Measurements from ENCODE around the gene MAPK14. TPM values are rescaled to one million over a fixed set of nuclear protein-coding genes. Genes with fewer than 3 reads are reported as not detected.

MAPK14 gene
- total and polyA plus RNA-seq, 10 of the 15 experiments (the other 5 are each of a cell fraction or from before 2014, with no cell fraction given), result 12.5 to 59.5 (median 43.0) TPM

DNA sequence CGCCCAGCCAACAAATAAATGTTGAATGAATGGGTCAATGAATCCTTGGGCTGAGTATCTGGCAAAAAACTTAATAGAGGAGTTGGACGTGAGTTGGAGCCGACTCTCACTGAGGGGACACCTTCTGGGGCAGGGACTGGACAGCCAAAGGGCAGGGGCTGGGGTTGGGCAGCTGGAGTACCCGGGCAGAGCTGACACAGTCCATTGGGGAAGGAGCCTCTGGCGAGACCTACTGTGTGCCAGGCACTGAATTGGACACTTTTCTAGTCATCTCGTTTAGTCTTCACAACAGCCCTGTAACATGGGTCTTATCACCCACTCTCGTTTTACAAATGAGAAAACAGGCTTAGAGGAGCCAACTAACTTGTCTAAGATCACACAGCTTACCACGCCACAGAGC, 98.0 kb downstream of the MAPK14 start:
- no peak overlapping the region for H3K4me2 ChIP-seq (ENCODE audit: control insufficient read depth, insufficient read depth)
- BruUV-seq (replicated peaks), result no TSS peak
- peaks cover 21% of the 10 kb centered on the region for H3K4me1 ChIP-seq (ENCODE audit: control insufficient read depth, insufficient read depth, low read length)
- intact Hi-C loops (cut with micrococcal nuclease; ENCODE audit: unreplicated experiment) (loop anchor here (10.0 kb wide), 1 partner anchor 179 kb away; no protein-coding TSS in a partner anchor), in situ Hi-C loops (cut with MboI) (no loop called here)
- DNase-seq (ENCODE audit: low read depth, low spot score) (no peak), FAIRE-seq (no peak), ATAC-seq (no peak)
- no peaks in the 10 kb centered on the region for H4K20me1 ChIP-seq (ENCODE audit: control insufficient read depth, insufficient read depth)
- H3K79me2 ChIP-seq (ENCODE audit: control insufficient read depth, insufficient read depth, low read length), result no peaks in the 10 kb centered on the region
- no peak overlapping the region for H2AFZ ChIP-seq (ENCODE audit: control insufficient read depth, low read depth, low read length)
- RAD21 ChIA-PET (ENCODE audit: unreplicated experiment), result interaction anchor here (1.6 kb wide), 1 partner anchor 234 kb away, joined by 8 read pairs; no protein-coding TSS in a partner anchor
- no peaks in the 10 kb centered on the region for H3K36me3 ChIP-seq (ENCODE audit: control insufficient read depth in 2 of 2, insufficient read depth in 2 of 2, low read length in 1 of 2)
- POLR2A ChIA-PET, result no interaction called here
- H3K27me3 ChIP-seq (replicated peaks in 1 of 2; ENCODE audit: control insufficient read depth in 2 of 2, insufficient read depth in 2 of 2, low read length in 1 of 2), result no peaks in the 10 kb centered on the region
- SMC1A ChIA-PET (ENCODE audit: uncharacterized antibody, unreplicated experiment), result interaction anchor here (0.7 to 7.8 kb wide), 6 partner anchors 46 to 234 kb away, joined by 3 to 75 read pairs (median 4); no protein-coding TSS in a partner anchor
- H3K27ac ChIP-seq (ENCODE audit: control insufficient read depth, insufficient read depth), result no peak overlapping the region
- H3K4me3 ChIP-seq, result no peak overlapping the region
- H3K9ac ChIP-seq (ENCODE audit: control insufficient read depth, insufficient read depth, low read length), result no peak overlapping the region
- H3K9me3 ChIP-seq (replicated peaks; ENCODE audit: control insufficient read depth, insufficient read depth, low read length), result no peaks in the 10 kb centered on the region
- CTCF ChIA-PET, result interaction anchor here (0.6 to 7.6 kb wide), 9 partner anchors 10 to 325 kb away, joined by 3 to 82 read pairs (median 5); partner anchors contain the start of gene MAPK14
- TF ChIP-seq CHD2 (IDR thresholded peaks at IDR 0.05; ENCODE audit: borderline replicate concordance, low read depth, low read length) (no peak), STAT1 (conservative IDR thresholded peaks at IDR 0.05) (no peak), HDAC6 (IDR thresholded peaks at IDR 0.05; ENCODE audit: unreplicated experiment) (no peak), SREBF1 (IDR thresholded peaks at IDR 0.05; ENCODE audit: low read length) (no peak), NR2C2 (IDR thresholded peaks at IDR 0.05; ENCODE audit: borderline replicate concordance, control insufficient read depth, insufficient read length, low read depth) (no peak), RUNX3 (IDR thresholded peaks at IDR 0.05; ENCODE audit: low read length) (no peak)
- TF ChIP-seq, protein P1, sequence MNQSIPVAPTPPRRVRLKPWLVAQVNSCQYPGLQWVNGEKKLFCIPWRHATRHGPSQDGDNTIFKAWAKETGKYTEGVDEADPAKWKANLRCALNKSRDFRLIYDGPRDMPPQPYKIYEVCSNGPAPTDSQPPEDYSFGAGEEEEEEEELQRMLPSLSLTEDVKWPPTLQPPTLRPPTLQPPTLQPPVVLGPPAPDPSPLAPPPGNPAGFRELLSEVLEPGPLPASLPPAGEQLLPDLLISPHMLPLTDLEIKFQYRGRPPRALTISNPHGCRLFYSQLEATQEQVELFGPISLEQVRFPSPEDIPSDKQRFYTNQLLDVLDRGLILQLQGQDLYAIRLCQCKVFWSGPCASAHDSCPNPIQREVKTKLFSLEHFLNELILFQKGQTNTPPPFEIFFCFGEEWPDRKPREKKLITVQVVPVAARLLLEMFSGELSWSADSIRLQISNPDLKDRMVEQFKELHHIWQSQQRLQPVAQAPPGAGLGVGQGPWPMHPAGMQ (IDR thresholded peaks at IDR 0.05; ENCODE audit: borderline replicate concordance), result no peak
- TF ChIP-seq, protein P2, sequence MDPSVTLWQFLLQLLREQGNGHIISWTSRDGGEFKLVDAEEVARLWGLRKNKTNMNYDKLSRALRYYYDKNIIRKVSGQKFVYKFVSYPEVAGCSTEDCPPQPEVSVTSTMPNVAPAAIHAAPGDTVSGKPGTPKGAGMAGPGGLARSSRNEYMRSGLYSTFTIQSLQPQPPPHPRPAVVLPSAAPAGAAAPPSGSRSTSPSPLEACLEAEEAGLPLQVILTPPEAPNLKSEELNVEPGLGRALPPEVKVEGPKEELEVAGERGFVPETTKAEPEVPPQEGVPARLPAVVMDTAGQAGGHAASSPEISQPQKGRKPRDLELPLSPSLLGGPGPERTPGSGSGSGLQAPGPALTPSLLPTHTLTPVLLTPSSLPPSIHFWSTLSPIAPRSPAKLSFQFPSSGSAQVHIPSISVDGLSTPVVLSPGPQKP (IDR thresholded peaks at IDR 0.05; ENCODE audit: low read depth, low read length), result no peak
- TF ChIP-seq, protein P3, sequence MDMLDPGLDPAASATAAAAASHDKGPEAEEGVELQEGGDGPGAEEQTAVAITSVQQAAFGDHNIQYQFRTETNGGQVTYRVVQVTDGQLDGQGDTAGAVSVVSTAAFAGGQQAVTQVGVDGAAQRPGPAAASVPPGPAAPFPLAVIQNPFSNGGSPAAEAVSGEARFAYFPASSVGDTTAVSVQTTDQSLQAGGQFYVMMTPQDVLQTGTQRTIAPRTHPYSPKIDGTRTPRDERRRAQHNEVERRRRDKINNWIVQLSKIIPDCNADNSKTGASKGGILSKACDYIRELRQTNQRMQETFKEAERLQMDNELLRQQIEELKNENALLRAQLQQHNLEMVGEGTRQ (IDR thresholded peaks at IDR 0.05; ENCODE audit: borderline replicate concordance, low read depth, low read length), result no peak
- WGBS (ENCODE audit: insufficient coverage, insufficient replicate concordance, low lambda C conversion rate, missing lambda C conversion rate), result 62% methylated on average over 8 of the region's 8 CpGs
